Measurements from ENCODE around the gene IPCEF1. TPM values are rescaled to one million over a fixed set of nuclear protein-coding genes. Genes with fewer than 3 reads are reported as not detected.

IPCEF1 gene
- total RNA-seq, 1 experiment from 2014 or later, result 0.28 TPM

DNA sequence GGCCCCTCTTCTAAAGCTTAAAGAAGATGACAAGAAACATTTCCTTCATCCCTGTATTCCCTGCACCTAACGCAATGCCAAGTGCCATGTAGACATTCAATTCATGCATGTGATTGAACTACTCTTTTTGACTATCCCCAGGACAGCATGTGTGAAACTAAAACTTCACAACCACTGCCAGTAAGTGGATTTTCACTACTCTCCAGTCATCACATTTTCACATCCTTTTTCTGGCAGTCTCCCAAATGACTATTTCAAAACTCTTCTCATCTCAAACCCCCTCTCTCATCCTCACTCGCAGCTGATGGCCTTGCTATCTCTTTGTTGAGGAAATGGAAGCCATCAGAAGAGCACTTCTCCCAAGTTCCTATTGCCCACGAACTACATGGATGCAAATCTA lies 194.9 kb downstream of the IPCEF1 start:
- intact Hi-C loops (cut with micrococcal nuclease; ENCODE audit: unreplicated experiment) (no loop called here), in situ Hi-C loops (cut with HindIII; ENCODE audit: low pct_unique_long_range_greater_than_20kb, low sequenced_read_pairs) (no loop called here)
- ChIA-PET POLR2A (no interaction called here), CTCF (interaction anchor here (0.7 kb wide), 1 partner anchor 94 kb away, joined by 3 read pairs; no protein-coding TSS in a partner anchor)
- BruUV-seq (replicated peaks), result no TSS peak
- H3K36me3 ChIP-seq (ENCODE audit: control insufficient read depth, insufficient read depth, low read length), result no peaks in the 10 kb centered on the region
- no peak for TF ChIP-seq TCF7L2 (IDR thresholded peaks at IDR 0.05; ENCODE audit: low read depth, low read length)
- TF ChIP-seq, protein P1, sequence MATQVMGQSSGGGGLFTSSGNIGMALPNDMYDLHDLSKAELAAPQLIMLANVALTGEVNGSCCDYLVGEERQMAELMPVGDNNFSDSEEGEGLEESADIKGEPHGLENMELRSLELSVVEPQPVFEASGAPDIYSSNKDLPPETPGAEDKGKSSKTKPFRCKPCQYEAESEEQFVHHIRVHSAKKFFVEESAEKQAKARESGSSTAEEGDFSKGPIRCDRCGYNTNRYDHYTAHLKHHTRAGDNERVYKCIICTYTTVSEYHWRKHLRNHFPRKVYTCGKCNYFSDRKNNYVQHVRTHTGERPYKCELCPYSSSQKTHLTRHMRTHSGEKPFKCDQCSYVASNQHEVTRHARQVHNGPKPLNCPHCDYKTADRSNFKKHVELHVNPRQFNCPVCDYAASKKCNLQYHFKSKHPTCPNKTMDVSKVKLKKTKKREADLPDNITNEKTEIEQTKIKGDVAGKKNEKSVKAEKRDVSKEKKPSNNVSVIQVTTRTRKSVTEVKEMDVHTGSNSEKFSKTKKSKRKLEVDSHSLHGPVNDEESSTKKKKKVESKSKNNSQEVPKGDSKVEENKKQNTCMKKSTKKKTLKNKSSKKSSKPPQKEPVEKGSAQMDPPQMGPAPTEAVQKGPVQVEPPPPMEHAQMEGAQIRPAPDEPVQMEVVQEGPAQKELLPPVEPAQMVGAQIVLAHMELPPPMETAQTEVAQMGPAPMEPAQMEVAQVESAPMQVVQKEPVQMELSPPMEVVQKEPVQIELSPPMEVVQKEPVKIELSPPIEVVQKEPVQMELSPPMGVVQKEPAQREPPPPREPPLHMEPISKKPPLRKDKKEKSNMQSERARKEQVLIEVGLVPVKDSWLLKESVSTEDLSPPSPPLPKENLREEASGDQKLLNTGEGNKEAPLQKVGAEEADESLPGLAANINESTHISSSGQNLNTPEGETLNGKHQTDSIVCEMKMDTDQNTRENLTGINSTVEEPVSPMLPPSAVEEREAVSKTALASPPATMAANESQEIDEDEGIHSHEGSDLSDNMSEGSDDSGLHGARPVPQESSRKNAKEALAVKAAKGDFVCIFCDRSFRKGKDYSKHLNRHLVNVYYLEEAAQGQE (IDR thresholded peaks at IDR 0.05; ENCODE audit: insufficient read depth in 1 of 2, low read depth in 2 of 2, low read length in 1 of 2), result no peak
- TF ChIP-seq, protein P2, sequence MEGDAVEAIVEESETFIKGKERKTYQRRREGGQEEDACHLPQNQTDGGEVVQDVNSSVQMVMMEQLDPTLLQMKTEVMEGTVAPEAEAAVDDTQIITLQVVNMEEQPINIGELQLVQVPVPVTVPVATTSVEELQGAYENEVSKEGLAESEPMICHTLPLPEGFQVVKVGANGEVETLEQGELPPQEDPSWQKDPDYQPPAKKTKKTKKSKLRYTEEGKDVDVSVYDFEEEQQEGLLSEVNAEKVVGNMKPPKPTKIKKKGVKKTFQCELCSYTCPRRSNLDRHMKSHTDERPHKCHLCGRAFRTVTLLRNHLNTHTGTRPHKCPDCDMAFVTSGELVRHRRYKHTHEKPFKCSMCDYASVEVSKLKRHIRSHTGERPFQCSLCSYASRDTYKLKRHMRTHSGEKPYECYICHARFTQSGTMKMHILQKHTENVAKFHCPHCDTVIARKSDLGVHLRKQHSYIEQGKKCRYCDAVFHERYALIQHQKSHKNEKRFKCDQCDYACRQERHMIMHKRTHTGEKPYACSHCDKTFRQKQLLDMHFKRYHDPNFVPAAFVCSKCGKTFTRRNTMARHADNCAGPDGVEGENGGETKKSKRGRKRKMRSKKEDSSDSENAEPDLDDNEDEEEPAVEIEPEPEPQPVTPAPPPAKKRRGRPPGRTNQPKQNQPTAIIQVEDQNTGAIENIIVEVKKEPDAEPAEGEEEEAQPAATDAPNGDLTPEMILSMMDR (IDR thresholded peaks at IDR 0.05), result no peak
- no peak for TF ChIP-seq POLR2AphosphoS5 (IDR thresholded peaks at IDR 0.05; ENCODE audit: low read depth, low read length)
- TF ChIP-seq SIN3A (IDR thresholded peaks at IDR 0.05; ENCODE audit: borderline replicate concordance, insufficient read depth, low read depth, low read length), result no peak
- no peaks in the 10 kb centered on the region for H3K4me1 ChIP-seq (ENCODE audit: control insufficient read depth, insufficient read depth, low read length)
- no peak for DNase-seq (ENCODE audit: low read depth, low spot score)
- no peak overlapping the region for H3K27ac ChIP-seq (ENCODE audit: low read length)
- no peak for ATAC-seq
- no peak overlapping the region for H3K4me3 ChIP-seq (ENCODE audit: low read depth in 2 of 2, low read length in 2 of 2)
- no peaks in the 10 kb centered on the region for H3K9me3 ChIP-seq (ENCODE audit: control insufficient read depth, insufficient read depth, low read depth, low read length)
- no peaks in the 10 kb centered on the region for H3K27me3 ChIP-seq (ENCODE audit: control insufficient read depth, insufficient read depth, low read length)

DNA sequence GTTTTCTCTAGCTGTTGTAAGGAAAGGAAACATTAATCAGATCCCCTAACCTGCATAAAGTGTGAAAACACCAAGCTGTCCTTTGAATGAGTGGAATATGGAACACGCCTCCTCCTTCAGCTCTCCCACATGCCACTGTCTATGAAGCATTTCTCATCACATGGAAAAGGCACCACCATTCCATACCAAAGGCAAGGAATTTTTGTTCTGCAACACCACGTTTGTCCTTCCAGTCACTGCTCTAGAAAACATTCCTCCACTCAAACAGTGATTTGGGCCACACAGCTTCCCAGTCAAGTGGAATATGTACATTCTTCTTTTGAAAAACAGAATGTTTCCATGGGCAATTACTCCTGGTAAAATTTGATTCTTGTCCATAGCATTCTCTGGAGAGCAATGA lies 197.5 kb downstream of the IPCEF1 start:
- CTCF ChIA-PET, result no interaction called here
- TF ChIP-seq SIN3A (IDR thresholded peaks at IDR 0.05; ENCODE audit: borderline replicate concordance, insufficient read depth, low read depth, low read length) (no peak), POLR2AphosphoS5 (IDR thresholded peaks at IDR 0.05; ENCODE audit: low read depth, low read length) (no peak), TCF7L2 (IDR thresholded peaks at IDR 0.05; ENCODE audit: low read depth, low read length) (no peak)
- TF ChIP-seq, protein P2 (IDR thresholded peaks at IDR 0.05), result no peak
- TF ChIP-seq, protein P1 (IDR thresholded peaks at IDR 0.05; ENCODE audit: insufficient read depth in 1 of 2, low read depth in 2 of 2, low read length in 1 of 2), result no peak
- Histone ChIP-seq H3K27ac (ENCODE audit: low read length) (no peak overlapping the region), H3K9me3 (ENCODE audit: control insufficient read depth, insufficient read depth, low read depth, low read length) (no peaks in the 10 kb centered on the region), H3K27me3 (ENCODE audit: control insufficient read depth, insufficient read depth, low read length) (no peaks in the 10 kb centered on the region), H3K4me3 (ENCODE audit: low read depth in 2 of 2, low read length in 2 of 2) (no peak overlapping the region), H3K36me3 (ENCODE audit: control insufficient read depth, insufficient read depth, low read length) (no peaks in the 10 kb centered on the region), H3K4me1 (ENCODE audit: control insufficient read depth, insufficient read depth, low read length) (no peaks in the 10 kb centered on the region)
- no TSS peak for BruUV-seq (replicated peaks)
- in situ Hi-C loops (cut with HindIII; ENCODE audit: low pct_unique_long_range_greater_than_20kb, low sequenced_read_pairs), result no loop called here
- intact Hi-C loops (cut with micrococcal nuclease; ENCODE audit: unreplicated experiment), result loop anchor here (10.0 kb wide), 2 partner anchors 346 to 516 kb away; no protein-coding TSS in a partner anchor
- no peak for ATAC-seq
- no peak for DNase-seq (ENCODE audit: low read depth, low spot score)
- POLR2A ChIA-PET, result no interaction called here
